Effector CD8-positive, alpha-beta T cell (primary cell): ENCODE data around the gene CACUL1.

Experiments used
- DNase-seq: peaks from one replicate; lab custom pipeline; 2025; lab: John Stamatoyannopoulos, UW

Gene CACUL1

DNA sequence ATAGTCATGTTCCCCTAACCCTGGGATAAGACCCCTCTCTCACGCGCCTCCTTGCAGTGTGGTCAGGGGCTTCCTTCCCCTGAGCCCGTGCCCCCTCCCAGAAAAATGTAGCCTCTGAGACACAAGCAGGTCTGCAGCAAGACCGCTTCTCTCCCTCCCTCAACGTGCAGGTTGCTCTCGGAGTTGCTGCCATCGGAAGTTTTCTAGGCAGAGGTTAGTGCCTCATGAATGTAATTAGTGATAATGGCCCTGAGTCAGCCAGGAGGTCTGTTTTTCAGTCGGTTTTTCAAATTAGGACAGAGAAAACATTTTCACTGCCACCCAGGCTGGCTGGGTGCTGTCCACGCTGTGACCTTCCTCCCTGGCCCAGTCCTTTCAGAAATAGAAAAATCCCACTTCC lies 116.1 kb downstream of the CACUL1 start:
- no peak for DNase-seq

DNA sequence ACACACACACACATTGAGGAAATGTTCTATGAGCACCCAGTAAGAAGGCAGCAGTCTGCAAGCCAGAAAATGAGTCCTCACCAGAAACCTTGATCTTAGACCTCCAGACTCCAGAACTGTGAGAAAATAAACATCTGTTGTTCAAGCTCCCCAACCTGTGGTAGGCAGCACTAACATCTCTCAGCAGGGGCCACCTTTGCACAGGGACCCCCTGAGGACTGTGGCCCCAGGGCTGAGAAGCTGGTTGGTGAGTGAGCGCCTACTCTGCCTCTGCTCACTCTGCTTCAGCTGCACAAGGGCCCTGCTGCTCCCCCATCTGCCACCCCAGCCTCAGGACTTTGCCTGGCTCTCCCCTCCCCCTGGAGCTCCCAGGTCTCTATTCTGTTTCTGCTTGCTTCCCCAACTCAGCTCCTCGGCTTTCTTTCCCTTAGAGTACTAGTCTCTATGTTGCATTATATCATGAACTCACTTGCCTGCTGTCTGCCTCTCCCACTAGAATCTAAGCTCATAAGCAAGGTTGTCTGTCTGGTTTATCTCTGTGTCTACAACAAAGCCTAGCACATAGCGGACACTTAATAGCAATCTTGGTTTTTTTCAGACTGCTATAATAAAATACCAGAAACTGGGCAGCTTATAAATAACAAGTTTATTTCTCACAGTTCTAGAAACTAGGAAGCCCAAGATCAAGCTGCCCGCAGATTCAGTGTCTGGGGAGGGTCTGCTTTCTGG lies 118.9 kb downstream of the CACUL1 start:
- no peak for DNase-seq

- no peak for DNase-seq
These were observed 121.0 kb downstream of the CACUL1 start for GRCh38 chr10:118633786-118634185.

- DNase-seq = no peak
These were observed 125.6 kb downstream of the CACUL1 start for GRCh38 chr10:118629211-118629610.

GRCh38 chr10:118628397-118628796 lies 126.4 kb downstream of the CACUL1 start:
- no peak for DNase-seq

DNA sequence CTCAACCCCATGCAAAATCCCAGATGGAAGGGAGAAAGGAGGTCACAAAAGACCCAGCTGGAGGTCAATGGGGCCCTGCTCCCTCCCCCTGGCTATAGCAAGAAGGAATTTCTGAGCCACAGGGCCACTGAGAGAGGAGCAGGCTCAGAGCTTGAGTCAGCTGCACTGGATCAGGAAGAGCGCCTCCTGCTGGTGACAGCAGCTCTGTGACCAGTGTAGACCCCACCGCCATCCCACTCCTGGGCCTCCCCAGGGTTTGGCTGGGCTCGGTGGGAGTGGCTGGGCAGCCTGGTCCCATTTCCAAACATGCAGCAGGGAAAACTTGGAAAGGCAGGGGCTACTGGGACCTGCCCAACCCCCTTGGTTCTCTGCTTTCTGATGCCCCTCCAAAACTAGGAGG lies 127.8 kb downstream of the CACUL1 start:
- DNase-seq = no peak
